ENCODE data around the gene PLOD3.

PLOD3 gene

GRCh38 chr7:101165075-101165957, 52.1 kb downstream of the PLOD3 start, which contains the start of gene VGF:
VGF (minus strand) TSS chr7:101165569; CDS start chr7:101164843, 726 bp downstream.
- Mint-ChIP-seq H3K4me1 (peaks cover 51% of the 10 kb centered on the region), H3K36me3 (peaks cover 5% of the 10 kb centered on the region)
- CTCF ChIA-PET = interaction anchor here (1.0 to 1.6 kb wide), 2 partner anchors 21 to 23 kb away, joined by 4 to 6 read pairs; no protein-coding TSS in a partner anchor

GRCh38 chr7:101164071-101164840, 53.1 kb downstream of the PLOD3 start:
- H3K27me3 Mint-ChIP-seq = peaks cover 77% of the 10 kb centered on the region
- H3K27ac Mint-ChIP-seq = no peak overlapping the region

More at GRCh38 chr7:101165075-101165957, 52.1 kb downstream of the PLOD3 start, which contains the start of gene VGF:
- Mint-ChIP-seq H3K27ac (peak within 1 kb of the TSS; percentile 82), H3K27me3 (peaks cover 88% of the 10 kb centered on the region), H3K9me3 (no peaks in the 10 kb centered on the region), H3K4me3 (peak within 1 kb of the TSS; percentile 63)
- peak; percentile 95 for DNase-seq

GRCh38 chr7:101163279-101164070, 53.9 kb downstream of the PLOD3 start:
- H3K9me3 Mint-ChIP-seq = no peaks in the 10 kb centered on the region
- H3K4me3 Mint-ChIP-seq = peak overlapping the region; percentile 70
- peaks cover 70% of the 10 kb centered on the region for H3K27me3 Mint-ChIP-seq
- peaks cover 7% of the 10 kb centered on the region for H3K36me3 Mint-ChIP-seq
- DNase-seq = peak; percentile 66
- H3K27ac Mint-ChIP-seq = no peak overlapping the region
- CTCF ChIA-PET = interaction anchor here (1.2 to 2.9 kb wide), 2 partner anchors 10 to 19 kb away, joined by 3 to 12 read pairs; no protein-coding TSS in a partner anchor
- peaks cover 38% of the 10 kb centered on the region for H3K4me1 Mint-ChIP-seq

More at GRCh38 chr7:101164071-101164840, 53.1 kb downstream of the PLOD3 start:
- CTCF ChIA-PET = interaction anchor here (1.6 kb wide), 1 partner anchor 22 kb away, joined by 6 read pairs; no protein-coding TSS in a partner anchor
- DNase-seq = no peak
- H3K9me3 Mint-ChIP-seq = no peaks in the 10 kb centered on the region
- H3K36me3 Mint-ChIP-seq = peaks cover 6% of the 10 kb centered on the region
- no peak overlapping the region for H3K4me3 Mint-ChIP-seq
- peaks cover 42% of the 10 kb centered on the region for H3K4me1 Mint-ChIP-seq

GRCh38 chr7:101162551-101163278, 54.7 kb downstream of the PLOD3 start:
- CTCF ChIA-PET = interaction anchor here (1.2 to 2.9 kb wide), 3 partner anchors 8 to 19 kb away, joined by 3 to 12 read pairs (median 3); no protein-coding TSS in a partner anchor

GRCh38 chr7:101161692-101162471, 55.5 kb downstream of the PLOD3 start:
- H3K27ac Mint-ChIP-seq = no peak overlapping the region
- no peaks in the 10 kb centered on the region for H3K9me3 Mint-ChIP-seq
- no peak for DNase-seq
- peak overlapping the region; percentile 60 for H3K4me3 Mint-ChIP-seq
- H3K27me3 Mint-ChIP-seq = peaks cover 54% of the 10 kb centered on the region
- peaks cover 14% of the 10 kb centered on the region for H3K36me3 Mint-ChIP-seq
- CTCF ChIA-PET = interaction anchor here (1.2 to 2.9 kb wide), 3 partner anchors 9 to 18 kb away, joined by 3 to 12 read pairs (median 3); no protein-coding TSS in a partner anchor
- peaks cover 28% of the 10 kb centered on the region for H3K4me1 Mint-ChIP-seq

More at GRCh38 chr7:101162551-101163278, 54.7 kb downstream of the PLOD3 start:
- DNase-seq = peak; percentile 49
- peaks cover 34% of the 10 kb centered on the region for H3K4me1 Mint-ChIP-seq
- no peak overlapping the region for H3K27ac Mint-ChIP-seq
- H3K36me3 Mint-ChIP-seq = peaks cover 12% of the 10 kb centered on the region
- H3K4me3 Mint-ChIP-seq = peak overlapping the region; percentile 60
- no peaks in the 10 kb centered on the region for H3K9me3 Mint-ChIP-seq
- peaks cover 62% of the 10 kb centered on the region for H3K27me3 Mint-ChIP-seq

GRCh38 chr7:101160910-101161309, 56.5 kb downstream of the PLOD3 start:
- Mint-ChIP-seq H3K27ac (no peak overlapping the region), H3K4me1 (peaks cover 25% of the 10 kb centered on the region), H3K4me3 (no peak overlapping the region), H3K36me3 (peaks cover 18% of the 10 kb centered on the region), H3K27me3 (peaks cover 44% of the 10 kb centered on the region), H3K9me3 (no peaks in the 10 kb centered on the region)
- CTCF ChIA-PET = interaction anchor here (1.6 to 2.9 kb wide), 2 partner anchors 10 to 17 kb away, joined by 3 to 12 read pairs; no protein-coding TSS in a partner anchor
- no peak for DNase-seq

- Mint-ChIP-seq H3K9me3 (no peaks in the 10 kb centered on the region), H3K36me3 (peaks cover 15% of the 10 kb centered on the region), H3K4me1 (peaks cover 24% of the 10 kb centered on the region), H3K27ac (no peak overlapping the region), H3K27me3 (peaks cover 35% of the 10 kb centered on the region), H3K4me3 (no peak overlapping the region)
- no peak for DNase-seq
- CTCF ChIA-PET = interaction anchor here (0.7 kb wide), 1 partner anchor 16 kb away, joined by 3 read pairs; no protein-coding TSS in a partner anchor
These were observed 57.4 kb downstream of the PLOD3 start for GRCh38 chr7:101159696-101160674.

- H3K4me3 Mint-ChIP-seq = no peak overlapping the region
- H3K36me3 Mint-ChIP-seq = peaks cover 15% of the 10 kb centered on the region
- H3K27me3 Mint-ChIP-seq = peaks cover 27% of the 10 kb centered on the region
- no peaks in the 10 kb centered on the region for H3K9me3 Mint-ChIP-seq
- H3K4me1 Mint-ChIP-seq = peaks cover 18% of the 10 kb centered on the region
- H3K27ac Mint-ChIP-seq = no peak overlapping the region
- DNase-seq = no peak
- CTCF ChIA-PET = interaction anchor here (1.2 to 4.0 kb wide), 2 partner anchors 13 to 60 kb away, joined by 4 to 23 read pairs; no protein-coding TSS in a partner anchor
These were observed 60.4 kb downstream of the PLOD3 start for GRCh38 chr7:101156866-101157589.

- H3K9me3 Mint-ChIP-seq = no peaks in the 10 kb centered on the region
- peaks cover 29% of the 10 kb centered on the region for H3K27me3 Mint-ChIP-seq
- no peak overlapping the region for H3K27ac Mint-ChIP-seq
These were observed 61.1 kb downstream of the PLOD3 start for GRCh38 chr7:101156277-101156676.

More at GRCh38 chr7:101156277-101156676, 61.1 kb downstream of the PLOD3 start:
- Mint-ChIP-seq H3K36me3 (peaks cover 15% of the 10 kb centered on the region), H3K4me3 (no peak overlapping the region), H3K4me1 (peaks cover 18% of the 10 kb centered on the region)
- no peak for DNase-seq
- CTCF ChIA-PET = interaction anchor here (1.2 to 4.0 kb wide), 3 partner anchors 9 to 60 kb away, joined by 4 to 23 read pairs (median 5); no protein-coding TSS in a partner anchor
